HG02571 (cell line): Measurements from ENCODE around the gene IMMP2L.

Source experiments
- ATAC-seq: cut with Tn5 transposase; IDR thresholded peaks from one replicate; pipeline ENCODE4 v1.9.1; 2021; ENCODE audit warnings: mild to moderate bottlenecking, moderate library complexity; ENCODE audit not compliant: unreplicated experiment

IMMP2L gene

DNA sequence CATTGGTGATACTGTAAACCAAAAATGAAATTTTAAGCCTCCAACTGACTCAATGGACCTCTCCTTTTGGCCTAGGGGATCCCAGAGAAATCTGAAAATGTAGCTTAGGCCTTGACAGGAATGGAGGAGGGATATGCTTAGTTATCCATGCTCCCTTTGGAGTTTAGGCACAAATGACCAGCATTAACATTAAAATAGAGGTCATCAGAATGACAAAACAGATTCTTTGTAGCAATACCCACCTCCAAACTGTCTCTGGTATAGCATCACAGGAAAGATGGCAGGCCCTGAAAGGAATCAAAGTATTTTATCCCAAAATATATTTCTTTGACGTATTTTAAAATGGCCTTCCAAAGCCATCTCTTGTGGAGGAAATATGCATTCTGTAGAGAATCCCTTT, 510.5 kb downstream of the IMMP2L start:
- no peak for ATAC-seq

GRCh38 chr7:111050875-111051416, 511.3 kb downstream of the IMMP2L start:
- ATAC-seq: no peak

DNA sequence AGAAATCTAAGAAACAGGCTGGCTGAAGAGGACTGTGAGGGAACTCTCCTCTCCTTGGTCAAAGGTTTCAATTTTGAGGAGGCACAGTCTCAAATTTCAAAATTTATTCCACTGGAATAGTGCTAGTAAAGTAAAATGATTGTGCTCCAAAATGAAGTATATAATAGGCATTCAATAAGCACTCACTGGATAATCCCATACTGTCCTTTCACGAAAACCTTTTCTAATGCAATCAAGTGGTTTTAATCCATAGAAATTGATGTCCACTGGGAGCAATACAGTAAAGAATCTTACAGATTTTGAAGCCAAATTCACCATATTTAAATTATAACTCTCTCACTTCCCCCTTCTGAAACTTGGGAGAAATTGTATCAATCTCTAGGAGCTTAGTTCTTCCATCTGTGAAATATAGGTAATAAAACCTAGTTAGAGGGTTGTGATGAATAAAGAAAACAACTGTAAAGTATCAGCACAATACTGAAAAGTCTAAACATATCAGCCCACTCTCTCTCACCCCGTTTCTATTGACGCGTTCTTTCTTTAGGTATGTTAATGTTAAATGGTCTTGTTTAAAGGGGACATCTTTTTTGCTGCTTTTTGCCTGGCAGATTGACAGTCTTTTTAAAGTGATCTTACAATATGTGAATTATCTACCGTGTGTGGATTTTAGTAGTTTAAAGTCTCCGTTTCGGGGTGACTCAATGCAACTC, 512.2 kb downstream of the IMMP2L start:
- ATAC-seq: no peak

- no peak for ATAC-seq
Measured at GRCh38 chr7:111047595-111047994, 514.7 kb downstream of the IMMP2L start.

DNA sequence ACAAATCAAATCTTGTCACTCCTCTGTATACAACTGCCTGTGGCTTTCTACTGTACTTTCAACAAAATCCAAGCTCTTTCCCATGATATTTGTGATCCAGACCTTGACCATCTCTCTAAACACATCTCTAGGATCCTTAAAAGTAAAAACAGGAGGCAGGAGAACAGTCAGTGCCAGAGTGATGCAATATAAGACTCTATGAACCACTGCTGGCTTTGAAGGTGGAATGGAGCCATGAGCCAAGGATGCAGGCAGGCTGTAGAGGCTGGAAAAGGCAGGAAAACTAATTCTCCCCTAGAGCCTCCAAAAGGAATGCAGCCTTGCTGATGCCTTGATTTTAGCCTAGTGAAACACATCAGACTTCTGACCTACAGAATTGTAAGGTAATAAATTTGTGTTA, 516.8 kb downstream of the IMMP2L start:
- ATAC-seq: no peak

DNA sequence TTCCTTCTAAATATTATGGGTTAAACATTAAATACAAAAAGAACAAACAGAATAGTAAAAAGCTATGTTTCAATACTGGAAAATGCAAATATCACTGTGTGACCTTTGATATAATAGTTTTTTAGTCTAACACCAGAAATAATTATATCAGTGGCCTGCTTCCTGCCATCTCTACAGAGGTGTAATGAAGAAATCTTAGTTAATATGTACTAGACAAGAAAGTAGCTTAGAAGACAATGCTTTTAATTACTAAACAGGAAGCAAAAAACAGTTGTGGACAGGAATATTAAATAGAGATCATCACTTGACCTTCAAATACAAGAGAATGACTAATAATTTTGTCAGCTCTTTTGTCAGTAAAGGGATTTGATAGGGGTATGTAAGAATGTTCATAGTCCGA, 518.7 kb downstream of the IMMP2L start:
- ATAC-seq: no peak

GRCh38 chr7:111042842-111043241, 519.5 kb downstream of the IMMP2L start:
- no peak for ATAC-seq

DNA sequence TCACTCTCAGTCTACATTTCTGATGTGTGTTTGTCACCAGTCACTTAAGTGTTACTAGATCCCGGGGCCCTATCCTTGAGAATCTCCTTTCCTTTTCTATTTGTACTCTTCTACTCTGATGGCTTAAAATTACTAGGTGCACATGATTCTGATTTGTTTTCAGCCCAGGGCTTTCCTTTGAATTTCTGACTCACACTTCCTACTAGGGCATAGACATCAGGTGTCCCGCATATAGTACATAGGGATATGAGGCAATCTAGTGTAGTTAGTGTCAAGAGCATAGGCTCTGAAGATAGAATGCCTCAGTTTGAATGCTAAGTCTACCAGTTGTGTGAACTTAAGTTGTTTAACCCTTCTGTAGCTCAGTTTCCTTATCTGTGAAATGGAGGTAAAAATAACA, 520.7 kb downstream of the IMMP2L start:
- no peak for ATAC-seq

- no peak for ATAC-seq
Measured at GRCh38 chr7:111038185-111038584, 524.1 kb downstream of the IMMP2L start.

DNA sequence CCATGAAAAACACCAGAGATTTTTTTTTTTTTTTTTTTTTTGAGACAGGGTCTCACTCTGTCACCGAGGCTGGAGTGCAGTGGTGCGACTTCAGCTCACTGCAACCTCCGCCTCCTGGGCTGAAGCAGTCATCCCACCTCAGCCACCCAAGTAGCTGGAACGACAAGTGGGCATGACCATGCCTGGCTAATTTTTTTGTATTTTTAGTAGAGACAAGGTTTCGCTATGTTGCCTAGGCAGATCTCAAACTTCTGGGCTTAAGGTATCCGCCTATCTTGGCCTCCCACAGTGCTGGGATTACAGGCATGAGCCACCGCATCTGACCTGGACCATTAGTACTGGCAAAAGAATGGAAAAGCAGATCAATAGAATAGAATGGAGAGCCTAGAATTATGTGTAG, 530.4 kb downstream of the IMMP2L start:
- ATAC-seq: no peak

- no peak for ATAC-seq
Measured at GRCh38 chr7:111030336-111030735, 532.0 kb downstream of the IMMP2L start.

GRCh38 chr7:111029574-111030251, 532.6 kb downstream of the IMMP2L start:
- no peak for ATAC-seq

DNA sequence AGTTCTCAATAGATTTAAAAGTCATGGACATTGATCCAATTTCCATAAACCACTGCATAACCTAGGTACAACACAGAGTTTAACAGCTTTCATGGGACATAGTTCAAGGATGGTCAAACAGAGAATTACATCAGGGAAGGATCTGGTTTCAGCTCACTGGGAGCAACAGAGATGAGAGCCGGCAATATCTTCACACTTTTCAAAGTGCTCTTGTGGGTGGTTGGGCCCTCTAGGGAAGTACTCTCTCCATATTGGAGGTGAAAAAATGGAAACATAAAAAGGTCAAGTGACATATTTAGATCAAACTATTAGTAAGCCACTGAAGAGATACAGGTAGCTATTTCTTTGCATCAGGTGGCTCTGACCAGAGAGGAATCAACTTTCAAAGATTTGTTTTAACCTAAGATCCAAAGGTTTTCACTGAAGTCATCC, 533.1 kb downstream of the IMMP2L start:
- ATAC-seq: no peak

- no peak for ATAC-seq
Measured at GRCh38 chr7:111027396-111027795, 534.9 kb downstream of the IMMP2L start.

GRCh38 chr7:111026806-111027205, 535.5 kb downstream of the IMMP2L start:
- no peak for ATAC-seq

DNA sequence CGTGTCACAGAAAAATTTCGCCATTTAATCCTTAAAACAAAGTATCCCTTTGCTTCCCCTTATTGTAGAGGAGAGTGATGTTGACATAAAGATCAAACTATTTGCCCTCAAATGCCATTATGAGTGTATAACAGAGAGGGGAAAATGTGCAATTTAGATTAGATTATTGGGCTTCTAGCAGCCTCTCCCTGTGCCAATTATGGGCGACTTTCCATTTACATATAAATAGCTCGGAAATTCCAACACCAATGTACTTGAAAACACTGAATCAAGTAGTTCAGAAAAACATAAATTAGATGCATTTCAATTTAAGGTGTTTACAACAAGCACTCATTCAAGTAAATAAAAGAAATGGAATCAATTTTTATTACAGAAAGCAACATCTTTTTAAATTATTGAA, 535.9 kb downstream of the IMMP2L start:
- no peak for ATAC-seq

DNA sequence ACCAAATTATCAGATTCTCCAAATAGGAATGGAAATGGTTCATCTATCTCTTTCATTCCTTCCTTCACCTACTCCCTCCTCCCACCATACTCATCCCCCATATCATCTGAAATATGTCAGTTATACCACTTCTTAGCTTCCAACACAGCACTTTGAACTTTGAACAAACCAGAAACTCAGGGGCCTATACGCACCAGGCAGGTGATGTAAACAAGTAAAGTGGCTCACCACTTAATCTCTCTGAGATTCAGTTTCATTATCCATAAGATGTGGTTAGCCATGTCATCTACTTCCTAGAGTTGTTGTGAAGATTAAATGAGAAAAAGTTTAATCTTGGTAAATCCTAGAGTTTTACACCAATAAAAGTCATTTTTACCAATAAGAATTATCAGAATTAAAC, 537.3 kb downstream of the IMMP2L start:
- no peak for ATAC-seq

DNA sequence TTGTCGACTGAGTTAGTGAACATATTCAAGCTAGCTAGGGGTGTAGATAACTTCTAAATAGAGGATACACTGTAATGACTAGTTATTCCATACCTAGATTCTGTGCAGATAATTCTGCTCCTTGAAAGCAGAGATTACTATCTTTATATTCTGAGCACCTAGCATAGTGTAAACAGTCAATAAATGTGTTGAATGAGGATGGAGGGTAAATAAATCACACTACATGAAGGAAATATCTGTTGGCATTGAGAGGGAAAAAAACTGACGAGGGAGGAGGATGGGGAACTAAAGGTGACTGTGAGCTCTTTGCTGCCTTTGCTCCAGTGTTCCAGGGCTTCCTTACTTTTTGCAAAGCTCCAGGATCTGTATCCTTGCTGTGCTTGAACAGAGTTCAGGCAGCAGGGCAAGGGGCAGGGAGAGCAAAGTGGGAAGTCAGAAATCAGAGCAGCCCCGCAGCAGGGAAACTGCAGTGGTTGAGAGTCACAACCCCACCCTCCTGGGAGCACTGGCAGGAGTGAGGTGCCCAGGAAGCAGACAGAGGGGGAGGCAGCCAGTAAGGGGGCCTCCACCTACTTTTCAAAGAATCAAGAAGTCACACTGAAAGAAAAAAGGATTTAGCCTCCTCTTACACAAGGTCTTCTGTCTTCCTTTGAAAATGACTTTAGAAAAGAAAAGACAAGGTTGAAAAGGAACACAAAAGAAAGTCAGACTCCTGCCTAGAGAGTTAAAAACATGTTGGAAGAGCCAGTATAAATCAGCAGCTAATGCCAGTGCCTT, 543.1 kb downstream of the IMMP2L start:
- ATAC-seq: no peak

DNA sequence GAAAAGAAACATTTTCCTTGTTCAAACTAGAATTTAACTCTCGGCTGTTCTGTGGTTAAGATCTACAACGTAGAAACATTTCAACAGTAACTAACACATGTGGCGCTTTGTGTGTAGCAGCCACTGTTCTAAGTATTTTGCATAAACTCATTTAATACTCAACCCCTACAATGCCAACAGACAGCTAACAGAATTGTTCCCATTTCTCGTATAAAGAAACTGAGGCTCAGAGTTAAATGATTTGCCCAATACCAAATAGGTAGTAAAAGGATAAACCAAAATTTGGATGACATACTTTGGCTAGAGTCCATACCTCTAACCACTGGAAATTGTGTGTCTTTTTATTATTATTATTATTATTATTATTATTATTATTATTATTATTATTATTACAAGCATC, 543.8 kb downstream of the IMMP2L start:
- no peak for ATAC-seq

DNA sequence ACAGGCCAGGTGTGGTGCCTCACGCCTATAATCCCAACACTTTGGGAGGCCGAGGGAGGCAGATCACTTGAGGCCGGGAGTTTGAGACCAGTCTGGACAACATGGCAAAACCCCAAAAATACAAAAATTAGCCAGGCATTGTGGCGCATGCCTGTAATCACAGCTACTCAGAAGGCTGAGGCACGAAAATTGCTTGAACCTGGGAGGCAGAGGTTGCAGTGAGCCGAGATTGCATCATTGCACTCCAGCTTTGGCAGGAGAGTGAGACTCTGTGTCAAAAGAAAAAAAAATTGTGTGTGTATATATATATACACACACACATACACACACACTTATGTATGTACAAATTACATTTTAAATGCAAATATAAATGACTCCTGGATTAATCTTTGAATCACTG, 548.2 kb downstream of the IMMP2L start:
- no peak for ATAC-seq

GRCh38 chr7:111012799-111013675, 549.3 kb downstream of the IMMP2L start:
- ATAC-seq: peak; percentile 94
